ENCODE data around the gene ZNF415. TPM values are rescaled to one million over a fixed set of nuclear protein-coding genes. Genes with fewer than 3 reads are reported as not detected.

The ZNF415 gene
- polyA plus RNA-seq (2013, experiment 1 of 2): 8.4 TPM
- polyA plus RNA-seq (2013, experiment 2 of 2): 11.0 TPM

- Histone ChIP-seq H3K4me3 (ENCODE audit: extremely low read depth, insufficient read depth, low read length, poor library complexity, severe bottlenecking) (peak within 1 kb of the TSS; percentile 54), H3K27ac (ENCODE audit: low read depth, low read length, severe bottlenecking) (no peak within 1 kb of the TSS), H3K36me3 (ENCODE audit: control insufficient read depth, insufficient read depth, low read length) (no peaks in the 10 kb centered on the region), H3K9me3 (ENCODE audit: control insufficient read depth, low read length) (peaks cover 3% of the 10 kb centered on the region), H3K4me1 (ENCODE audit: control insufficient read depth, insufficient read depth, low read length, poor library complexity, severe bottlenecking) (no peaks in the 10 kb centered on the region)
- WGBS, 2 experiments (ENCODE audit: insufficient coverage in 2 of 2): 9% methylated on average over 41 to 42 of the region's 51 CpGs
Measured at GRCh38 chr19:53132141-53132991, at the start of gene ZNF415. ZNF415 (minus strand) TSS chr19:53132910; CDS start chr19:53122676, 10,234 bp downstream.

DNA sequence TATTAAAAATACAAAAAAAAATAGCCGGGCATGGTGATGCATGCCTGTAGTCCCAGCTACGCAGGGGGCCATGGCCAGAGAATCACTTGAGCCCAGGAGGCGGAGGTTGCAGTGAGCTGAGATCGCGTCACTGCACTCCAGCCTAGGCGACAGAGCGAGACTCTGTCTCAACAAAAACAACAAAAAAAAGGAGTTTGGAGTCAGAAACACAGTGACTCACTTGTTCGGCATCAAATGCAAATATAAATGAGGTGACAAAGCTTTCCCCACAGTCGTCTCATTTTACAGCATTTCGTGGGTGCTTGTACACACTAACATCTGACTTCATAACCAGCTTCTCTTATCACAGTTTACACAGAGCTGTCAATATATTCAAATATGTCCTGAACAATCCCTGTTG is 49.5 kb upstream of the ZNF415 start:
- Histone ChIP-seq H3K36me3 (ENCODE audit: control insufficient read depth, insufficient read depth, low read length) (peaks cover 20% of the 10 kb centered on the region), H3K27ac (ENCODE audit: low read depth, low read length, severe bottlenecking) (no peak overlapping the region), H3K4me1 (ENCODE audit: control insufficient read depth, insufficient read depth, low read length, poor library complexity, severe bottlenecking) (peaks cover 14% of the 10 kb centered on the region), H3K9me3 (ENCODE audit: control insufficient read depth, low read length) (peaks cover 29% of the 10 kb centered on the region), H3K4me3 (ENCODE audit: extremely low read depth, insufficient read depth, low read length, poor library complexity, severe bottlenecking) (no peak overlapping the region)
- WGBS, 2 experiments (ENCODE audit: insufficient coverage in 2 of 2): 81 to 92% methylated on average over 8 to 10 of the region's 10 CpGs

GRCh38 chr19:53177986-53178385 is 45.3 kb upstream of the ZNF415 start:
- no peak overlapping the region for H3K4me3 ChIP-seq (ENCODE audit: extremely low read depth, insufficient read depth, low read length, poor library complexity, severe bottlenecking)
- H3K27ac ChIP-seq (ENCODE audit: low read depth, low read length, severe bottlenecking): no peak overlapping the region
- whole genome bisulfite sequencing, 2 experiments (ENCODE audit: insufficient coverage in 2 of 2): 76 to 92% methylated on average over 3 of the region's 5 CpGs
- peaks cover 20% of the 10 kb centered on the region for H3K36me3 ChIP-seq (ENCODE audit: control insufficient read depth, insufficient read depth, low read length)
- peaks cover 25% of the 10 kb centered on the region for H3K9me3 ChIP-seq (ENCODE audit: control insufficient read depth, low read length)
- H3K4me1 ChIP-seq (ENCODE audit: control insufficient read depth, insufficient read depth, low read length, poor library complexity, severe bottlenecking): peaks cover 10% of the 10 kb centered on the region

DNA sequence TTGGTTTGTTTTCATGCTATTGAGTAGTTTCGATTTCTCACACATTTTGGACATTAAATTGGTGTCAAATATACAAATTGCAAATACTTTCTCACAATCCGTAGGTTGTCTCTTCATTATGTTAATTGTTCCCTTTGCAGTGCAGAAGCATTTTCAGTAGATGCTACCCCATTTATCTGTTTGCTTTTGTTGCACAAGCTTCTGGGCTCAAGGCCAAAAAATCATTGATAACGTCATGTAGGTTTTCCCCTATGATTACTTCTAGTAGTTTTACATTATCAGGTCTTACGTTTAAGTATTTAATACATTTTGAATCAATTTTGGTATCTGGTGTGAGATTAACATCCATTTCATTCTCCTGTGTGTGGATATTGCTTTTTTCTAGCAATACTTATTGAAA is 40.2 kb upstream of the ZNF415 start:
- Histone ChIP-seq H3K9me3 (ENCODE audit: control insufficient read depth, low read length) (peaks cover 14% of the 10 kb centered on the region), H3K36me3 (ENCODE audit: control insufficient read depth, insufficient read depth, low read length) (peaks cover 4% of the 10 kb centered on the region), H3K4me3 (ENCODE audit: extremely low read depth, insufficient read depth, low read length, poor library complexity, severe bottlenecking) (no peak overlapping the region), H3K27ac (ENCODE audit: low read depth, low read length, severe bottlenecking) (no peak overlapping the region), H3K4me1 (ENCODE audit: control insufficient read depth, insufficient read depth, low read length, poor library complexity, severe bottlenecking) (no peaks in the 10 kb centered on the region)
- whole genome bisulfite sequencing, 2 experiments (ENCODE audit: insufficient coverage in 2 of 2): 100% methylated on average over 1 of the region's 4 CpGs

DNA sequence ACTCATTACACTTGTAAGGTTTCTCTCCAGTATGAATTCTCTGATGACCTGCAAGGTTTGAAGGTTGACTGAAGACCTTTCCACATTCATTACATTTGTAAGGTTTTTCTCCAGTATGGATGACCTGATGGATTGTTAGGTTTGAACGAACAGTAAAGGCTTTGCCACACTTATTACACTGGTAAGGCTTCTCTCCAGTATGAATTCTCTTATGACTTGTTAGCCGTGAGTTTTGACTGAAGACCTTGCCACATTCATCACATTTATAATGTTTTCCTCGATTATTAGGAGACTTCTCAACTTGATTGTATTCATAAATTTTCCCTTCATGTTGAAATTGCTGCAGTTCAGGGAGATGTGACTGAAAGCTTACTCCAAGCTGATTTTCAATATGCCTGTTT is 33.0 kb upstream of the ZNF415 start:
- H3K4me3 ChIP-seq (ENCODE audit: extremely low read depth, insufficient read depth, low read length, poor library complexity, severe bottlenecking): no peak overlapping the region
- peaks cover 16% of the 10 kb centered on the region for H3K36me3 ChIP-seq (ENCODE audit: control insufficient read depth, insufficient read depth, low read length)
- WGBS, 2 experiments (ENCODE audit: insufficient coverage in 2 of 2): 100% methylated on average over 2 of the region's 3 CpGs; no CpG with 5 or more reads in 1 of the 2 experiments
- no peak overlapping the region for H3K27ac ChIP-seq (ENCODE audit: low read depth, low read length, severe bottlenecking)
- no peaks in the 10 kb centered on the region for H3K4me1 ChIP-seq (ENCODE audit: control insufficient read depth, insufficient read depth, low read length, poor library complexity, severe bottlenecking)
- peaks cover 35% of the 10 kb centered on the region for H3K9me3 ChIP-seq (ENCODE audit: control insufficient read depth, low read length)

GRCh38 chr19:53161123-53161522 is 28.4 kb upstream of the ZNF415 start:
- 86 to 89% methylated on average over 3 of the region's 3 CpGs for WGBS, 2 experiments (ENCODE audit: insufficient coverage in 2 of 2)
- Histone ChIP-seq H3K27ac (ENCODE audit: low read depth, low read length, severe bottlenecking) (no peak overlapping the region), H3K4me3 (ENCODE audit: extremely low read depth, insufficient read depth, low read length, poor library complexity, severe bottlenecking) (no peak overlapping the region), H3K4me1 (ENCODE audit: control insufficient read depth, insufficient read depth, low read length, poor library complexity, severe bottlenecking) (no peaks in the 10 kb centered on the region), H3K9me3 (ENCODE audit: control insufficient read depth, low read length) (peaks cover 30% of the 10 kb centered on the region), H3K36me3 (ENCODE audit: control insufficient read depth, insufficient read depth, low read length) (peaks cover 15% of the 10 kb centered on the region)

GRCh38 chr19:53160350-53160749 is 27.6 kb upstream of the ZNF415 start:
- H3K36me3 ChIP-seq (ENCODE audit: control insufficient read depth, insufficient read depth, low read length): peaks cover 13% of the 10 kb centered on the region
- no peak overlapping the region for H3K27ac ChIP-seq (ENCODE audit: low read depth, low read length, severe bottlenecking)
- no peak overlapping the region for H3K4me3 ChIP-seq (ENCODE audit: extremely low read depth, insufficient read depth, low read length, poor library complexity, severe bottlenecking)
- H3K9me3 ChIP-seq (ENCODE audit: control insufficient read depth, low read length): peaks cover 22% of the 10 kb centered on the region
- no CpG with 5 or more reads among the region's 3 CpGs for WGBS, 2 experiments (ENCODE audit: insufficient coverage in 2 of 2)
- no peaks in the 10 kb centered on the region for H3K4me1 ChIP-seq (ENCODE audit: control insufficient read depth, insufficient read depth, low read length, poor library complexity, severe bottlenecking)

- Histone ChIP-seq H3K9me3 (ENCODE audit: control insufficient read depth, low read length) (peaks cover 5% of the 10 kb centered on the region), H3K36me3 (ENCODE audit: control insufficient read depth, insufficient read depth, low read length) (peaks cover 16% of the 10 kb centered on the region), H3K4me3 (ENCODE audit: extremely low read depth, insufficient read depth, low read length, poor library complexity, severe bottlenecking) (peak overlapping the region; percentile 55), H3K27ac (ENCODE audit: low read depth, low read length, severe bottlenecking) (no peak overlapping the region), H3K4me1 (ENCODE audit: control insufficient read depth, insufficient read depth, low read length, poor library complexity, severe bottlenecking) (no peaks in the 10 kb centered on the region)
- 0 to 1% methylated on average over 30 to 36 of the region's 41 CpGs for WGBS, 2 experiments (ENCODE audit: insufficient coverage in 2 of 2)
Measured at GRCh38 chr19:53158119-53158656, 25.5 kb upstream of the ZNF415 start.

DNA sequence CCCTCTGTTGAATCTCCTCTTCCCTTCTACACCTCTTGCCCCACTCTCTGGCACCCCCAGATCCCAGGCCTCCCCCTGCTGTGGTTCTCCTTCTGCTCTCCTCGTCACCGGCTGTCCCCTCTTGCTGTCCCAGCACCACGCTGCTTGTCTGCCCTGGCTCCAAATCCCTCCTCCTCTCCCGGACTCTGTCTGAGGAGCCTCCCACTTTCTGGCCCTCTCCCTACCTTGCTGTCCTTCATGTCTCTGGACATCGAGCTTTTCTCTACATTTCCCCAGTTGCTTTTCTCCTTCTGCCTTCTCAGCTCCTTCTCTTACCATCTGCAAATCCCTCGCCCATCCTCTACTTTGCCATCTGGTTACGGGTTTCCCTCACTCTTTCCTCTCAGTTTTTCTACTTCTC is 24.9 kb upstream of the ZNF415 start:
- Histone ChIP-seq H3K9me3 (ENCODE audit: control insufficient read depth, low read length) (peaks cover 5% of the 10 kb centered on the region), H3K36me3 (ENCODE audit: control insufficient read depth, insufficient read depth, low read length) (peaks cover 20% of the 10 kb centered on the region), H3K4me3 (ENCODE audit: extremely low read depth, insufficient read depth, low read length, poor library complexity, severe bottlenecking) (peak overlapping the region; percentile 55), H3K4me1 (ENCODE audit: control insufficient read depth, insufficient read depth, low read length, poor library complexity, severe bottlenecking) (no peaks in the 10 kb centered on the region), H3K27ac (ENCODE audit: low read depth, low read length, severe bottlenecking) (no peak overlapping the region)
- WGBS, 2 experiments (ENCODE audit: insufficient coverage in 2 of 2): 44 to 51% methylated on average over 7 of the region's 7 CpGs

DNA sequence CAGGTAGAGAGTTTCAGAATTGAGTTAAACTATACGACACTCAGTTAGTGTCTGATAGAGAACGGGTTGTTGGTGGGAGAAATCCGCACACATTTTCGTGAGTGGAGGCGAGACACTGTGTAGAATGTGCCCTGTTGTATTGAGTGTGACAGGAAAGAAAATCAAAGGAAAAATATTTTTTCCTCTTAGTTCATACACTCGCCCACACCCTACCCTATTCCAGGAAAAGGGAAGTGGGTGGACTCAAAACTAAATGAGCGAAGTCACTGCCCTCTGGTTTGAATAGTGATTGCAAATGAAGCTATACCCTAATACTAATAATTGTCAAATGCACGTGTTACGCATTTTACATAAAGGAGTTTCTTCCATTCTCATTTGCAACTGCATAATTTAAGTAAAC is 24.1 kb upstream of the ZNF415 start:
- no peak overlapping the region for H3K27ac ChIP-seq (ENCODE audit: low read depth, low read length, severe bottlenecking)
- peaks cover 5% of the 10 kb centered on the region for H3K9me3 ChIP-seq (ENCODE audit: control insufficient read depth, low read length)
- 90 to 100% methylated on average over 2 to 5 of the region's 9 CpGs for WGBS, 2 experiments (ENCODE audit: insufficient coverage in 2 of 2)
- H3K4me3 ChIP-seq (ENCODE audit: extremely low read depth, insufficient read depth, low read length, poor library complexity, severe bottlenecking): no peak overlapping the region
- peaks cover 25% of the 10 kb centered on the region for H3K36me3 ChIP-seq (ENCODE audit: control insufficient read depth, insufficient read depth, low read length)
- H3K4me1 ChIP-seq (ENCODE audit: control insufficient read depth, insufficient read depth, low read length, poor library complexity, severe bottlenecking): no peaks in the 10 kb centered on the region

DNA sequence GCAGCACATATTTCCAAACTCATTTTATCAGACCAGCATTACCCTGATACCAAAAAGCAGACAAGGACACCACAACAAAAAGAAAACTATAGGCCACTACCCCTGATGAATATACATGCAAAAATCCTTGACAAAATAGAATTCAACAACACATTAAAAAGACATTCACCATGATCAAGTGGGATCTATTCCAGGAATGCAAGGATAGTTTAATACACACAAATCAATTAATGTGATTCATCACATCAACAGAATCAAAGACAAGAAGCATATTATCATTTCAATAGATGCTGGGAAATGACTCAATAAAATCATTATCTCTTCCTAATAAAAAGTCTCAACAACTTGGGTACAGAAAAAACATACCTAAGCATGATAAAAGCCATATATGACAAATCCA is 14.9 kb upstream of the ZNF415 start:
- H3K4me1 ChIP-seq (ENCODE audit: control insufficient read depth, insufficient read depth, low read length, poor library complexity, severe bottlenecking): no peaks in the 10 kb centered on the region
- H3K9me3 ChIP-seq (ENCODE audit: control insufficient read depth, low read length): peaks cover 25% of the 10 kb centered on the region
- no peak overlapping the region for H3K4me3 ChIP-seq (ENCODE audit: extremely low read depth, insufficient read depth, low read length, poor library complexity, severe bottlenecking)
- peaks cover 75% of the 10 kb centered on the region for H3K36me3 ChIP-seq (ENCODE audit: control insufficient read depth, insufficient read depth, low read length)
- no peak overlapping the region for H3K27ac ChIP-seq (ENCODE audit: low read depth, low read length, severe bottlenecking)

All from mesodermal cell (in vitro differentiated cells).